Fibroblast of villous mesenchyme (primary cell): ENCODE results near the gene SS18L1. TPM values are rescaled to one million over a fixed set of nuclear protein-coding genes. Genes with fewer than 3 reads are reported as not detected.

Experiments
- DNase-seq: peaks from one replicate; pipeline ENCODE4 v3.0.0-alpha.2; 2010; ENCODE audit warnings: low read depth
- H3K4me3 ChIP-seq: 2 replicates; pipeline ENCODE4 v1.5.1; 2011; ENCODE audit warnings: low read depth, mild to moderate bottlenecking, low read length
- total RNA-seq: library from RNA; depleted of rRNA; stranded (reverse); fragments of >200 nt; gene quantifications from 2 replicates; pipeline ENCODE4 v1.2.3, GENCODE V29; 2012
- TF ChIP-seq, protein P1 (sequence below): IDR thresholded peaks from 2 replicates; pipeline ENCODE4 v1.5.1; 2012; ENCODE audit warnings: low read depth, mild to moderate bottlenecking, low read length; ENCODE audit not compliant: insufficient read depth

Gene SS18L1
- total RNA-seq, 1 donor, result 14.2 TPM

DNA sequence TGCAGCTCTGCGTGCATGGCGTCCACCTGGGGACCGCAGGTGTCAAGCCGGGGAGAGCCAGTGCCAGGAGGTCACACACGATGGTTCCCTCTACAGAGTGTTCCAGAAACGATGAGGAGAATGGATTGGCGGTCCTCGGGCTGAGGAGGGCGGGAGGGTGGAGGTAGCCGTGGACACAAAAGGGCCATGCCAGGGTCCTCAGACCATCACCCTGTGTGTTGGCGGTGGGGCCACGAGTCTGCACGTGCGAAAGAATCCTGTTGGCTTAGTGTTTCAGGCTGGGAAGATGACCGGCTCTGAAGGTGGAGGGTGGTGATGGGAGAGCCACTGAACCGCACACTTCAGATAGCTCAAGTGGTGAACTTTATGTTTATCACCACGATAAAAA is 62.8 kb downstream of the SS18L1 start:
- TF ChIP-seq, protein P1, sequence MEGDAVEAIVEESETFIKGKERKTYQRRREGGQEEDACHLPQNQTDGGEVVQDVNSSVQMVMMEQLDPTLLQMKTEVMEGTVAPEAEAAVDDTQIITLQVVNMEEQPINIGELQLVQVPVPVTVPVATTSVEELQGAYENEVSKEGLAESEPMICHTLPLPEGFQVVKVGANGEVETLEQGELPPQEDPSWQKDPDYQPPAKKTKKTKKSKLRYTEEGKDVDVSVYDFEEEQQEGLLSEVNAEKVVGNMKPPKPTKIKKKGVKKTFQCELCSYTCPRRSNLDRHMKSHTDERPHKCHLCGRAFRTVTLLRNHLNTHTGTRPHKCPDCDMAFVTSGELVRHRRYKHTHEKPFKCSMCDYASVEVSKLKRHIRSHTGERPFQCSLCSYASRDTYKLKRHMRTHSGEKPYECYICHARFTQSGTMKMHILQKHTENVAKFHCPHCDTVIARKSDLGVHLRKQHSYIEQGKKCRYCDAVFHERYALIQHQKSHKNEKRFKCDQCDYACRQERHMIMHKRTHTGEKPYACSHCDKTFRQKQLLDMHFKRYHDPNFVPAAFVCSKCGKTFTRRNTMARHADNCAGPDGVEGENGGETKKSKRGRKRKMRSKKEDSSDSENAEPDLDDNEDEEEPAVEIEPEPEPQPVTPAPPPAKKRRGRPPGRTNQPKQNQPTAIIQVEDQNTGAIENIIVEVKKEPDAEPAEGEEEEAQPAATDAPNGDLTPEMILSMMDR, result no peak
- no peak for DNase-seq
- H3K4me3 ChIP-seq, result no peak overlapping the region

DNA sequence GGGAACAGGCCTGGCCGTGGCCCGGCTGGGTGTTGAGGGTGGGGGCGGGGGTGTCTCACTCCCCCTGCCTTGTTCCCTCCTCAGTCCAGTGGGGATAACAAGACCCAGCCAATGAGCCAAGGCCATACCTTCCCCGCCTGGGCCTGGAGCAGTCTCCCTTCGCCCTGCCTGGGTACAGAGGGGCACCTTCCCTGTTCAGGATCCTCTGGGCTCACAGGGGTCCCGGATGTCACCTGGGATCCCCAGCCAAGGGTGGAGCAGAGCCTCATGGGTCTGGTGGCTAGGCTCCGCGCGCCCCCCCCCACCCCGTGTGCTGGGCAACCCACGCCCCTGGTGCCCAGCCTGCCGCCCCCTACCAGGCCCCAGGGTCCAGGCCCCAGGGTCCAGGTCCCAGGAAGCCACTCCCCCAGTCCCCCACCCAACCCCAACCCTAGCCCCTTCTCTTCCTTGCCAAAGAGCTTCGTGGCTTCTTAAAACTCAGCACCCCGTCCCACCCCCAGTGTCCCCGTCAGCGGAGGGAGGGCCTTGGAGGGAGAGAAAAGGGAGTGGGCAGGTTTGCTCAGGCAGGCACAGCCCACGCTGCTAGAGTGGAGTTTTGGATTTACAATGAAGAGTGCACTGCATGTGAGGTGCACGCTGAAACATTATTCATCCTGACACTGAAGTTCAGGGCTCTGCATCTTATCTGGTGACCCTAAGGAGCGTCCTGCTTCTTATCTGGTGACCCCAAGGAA is 64.7 kb downstream of the SS18L1 start:
- no peak for DNase-seq
- TF ChIP-seq, protein P1, result no peak
- no peak overlapping the region for H3K4me3 ChIP-seq

DNA sequence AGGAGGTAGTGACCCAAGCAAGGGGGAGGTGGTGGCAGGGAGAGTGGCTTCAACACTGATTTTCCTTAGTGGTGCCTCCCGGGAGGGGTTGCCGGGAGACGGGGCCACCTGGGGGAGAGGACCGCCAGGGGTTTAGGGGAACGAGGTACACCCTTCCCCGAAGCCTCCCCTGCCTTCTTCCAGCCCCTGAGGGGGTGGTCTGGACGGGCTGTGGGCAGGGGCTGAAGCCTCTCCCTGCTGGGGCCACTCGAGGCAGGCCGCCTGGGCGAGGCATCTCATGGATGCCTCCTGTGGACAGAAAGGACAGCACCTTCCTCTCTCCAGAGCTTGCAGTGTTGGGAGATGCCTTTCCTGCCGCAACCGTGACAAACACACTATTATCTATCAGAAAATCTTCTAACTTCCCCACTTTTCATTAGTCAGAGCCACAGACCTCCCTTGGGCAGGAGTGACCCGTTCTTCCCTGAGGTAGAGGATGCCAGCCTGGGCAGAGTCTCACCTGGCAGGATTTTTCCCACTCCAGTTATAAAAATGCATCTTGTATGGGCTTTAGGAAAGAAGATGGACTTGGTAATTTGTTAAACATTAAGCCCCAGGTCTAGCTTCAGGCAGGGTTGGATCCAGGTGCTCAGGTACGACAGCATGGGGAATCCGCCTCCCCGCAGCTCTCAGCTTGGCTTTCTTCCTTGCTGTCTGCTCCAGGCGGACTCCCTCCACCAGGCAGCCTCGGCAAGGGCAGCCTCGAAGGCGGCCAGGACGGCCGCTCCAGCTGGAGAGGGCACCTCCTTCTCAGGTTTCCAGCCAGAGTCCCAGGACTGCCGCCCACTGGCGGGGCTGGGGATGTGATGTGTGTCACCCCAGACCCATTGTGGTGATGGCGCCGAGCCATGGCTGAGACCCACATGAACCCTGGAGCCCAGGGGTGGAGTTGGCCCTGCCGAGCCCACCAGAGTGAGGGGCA is 65.5 kb downstream of the SS18L1 start:
- DNase-seq, result no peak
- TF ChIP-seq, protein P1, result no peak
- H3K4me3 ChIP-seq, result no peak overlapping the region

DNA sequence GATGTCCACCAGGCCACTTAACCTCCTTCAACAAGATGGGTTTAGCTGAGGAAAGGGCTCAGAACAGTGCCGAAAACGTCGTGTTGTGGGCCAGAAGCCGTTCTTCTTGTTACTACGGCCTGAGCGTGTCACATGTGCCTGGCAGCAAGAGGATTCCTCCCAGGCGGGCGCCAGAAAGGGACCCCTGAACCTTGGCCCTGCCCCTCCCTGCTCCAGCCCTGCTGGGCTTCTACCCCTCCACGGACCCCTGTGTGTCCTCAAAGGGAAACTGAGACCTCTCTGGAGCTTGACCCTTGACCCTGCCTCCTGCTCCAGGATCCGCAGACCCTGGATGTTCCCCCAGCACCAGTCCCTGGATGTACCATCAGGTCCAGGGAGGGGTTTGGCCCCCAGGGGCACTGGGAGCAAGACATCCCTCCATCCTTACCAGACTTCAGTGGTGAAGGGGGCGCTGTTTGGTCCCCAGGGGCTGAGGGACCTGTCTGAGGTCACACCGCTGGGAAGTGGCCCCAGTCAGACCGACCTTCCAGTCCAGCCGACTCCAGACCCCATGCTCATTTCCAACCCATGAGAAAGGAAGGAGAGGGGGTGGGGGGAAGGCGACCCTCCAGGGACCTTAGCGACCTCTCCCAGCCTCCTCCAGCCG is 66.4 kb downstream of the SS18L1 start:
- TF ChIP-seq, protein P1, result no peak
- no peak for DNase-seq
- H3K4me3 ChIP-seq, result no peak overlapping the region

DNA sequence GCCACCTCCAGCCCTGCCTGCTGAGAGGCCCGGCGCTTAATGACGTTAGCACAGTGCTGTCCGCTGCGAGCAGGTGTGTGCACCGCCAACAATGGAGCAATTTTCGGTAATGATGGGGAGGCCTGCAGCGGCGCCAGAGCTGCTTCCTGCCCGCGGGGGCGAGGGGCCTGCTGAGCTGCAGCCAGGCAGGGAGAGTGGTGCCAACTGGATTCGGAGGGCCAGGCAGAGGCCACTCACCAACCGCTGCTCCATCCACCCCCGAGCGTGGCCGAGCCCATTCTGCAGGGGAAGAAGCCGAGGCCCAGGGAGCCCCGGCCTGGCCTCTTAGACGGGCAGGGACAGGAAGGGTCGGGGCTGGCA is 66.9 kb downstream of the SS18L1 start:
- DNase-seq, result no peak
- TF ChIP-seq, protein P1, result no peak
- no peak overlapping the region for H3K4me3 ChIP-seq

DNA sequence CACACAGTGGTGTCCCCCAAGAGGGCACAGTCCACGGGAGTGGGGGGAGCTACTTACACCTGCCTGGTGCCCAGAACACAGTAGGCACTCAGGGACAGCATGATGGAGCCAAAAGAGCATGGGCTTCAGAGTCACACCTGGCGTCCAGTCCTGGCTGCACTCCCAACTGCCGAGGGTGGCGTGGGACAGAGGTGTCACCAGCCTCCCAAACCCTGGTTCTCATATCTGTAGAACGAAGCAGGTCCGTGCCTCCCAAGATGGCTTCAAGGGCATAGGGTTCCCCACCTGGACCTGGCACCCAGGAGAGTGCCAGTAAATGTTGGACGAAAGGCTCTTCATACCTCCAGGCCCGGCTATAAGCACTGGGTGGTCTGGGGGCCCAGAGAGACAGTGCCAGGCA is 67.6 kb downstream of the SS18L1 start:
- DNase-seq, result no peak
- H3K4me3 ChIP-seq, result no peak overlapping the region
- TF ChIP-seq, protein P1, result no peak
